IMR-90 (cell line): ENCODE data around the gene SMARCA2. TPM values are rescaled to one million over a fixed set of nuclear protein-coding genes. Genes with fewer than 3 reads are reported as not detected.

Source experiments
- ATAC-seq: fragments of 200-7000 bp; cut with Tn5 transposase; 2 replicates; pipeline ENCODE4 v1.9.1; 2020; ENCODE audit warnings: low read depth, mild to moderate bottlenecking, moderate library complexity
- BruUV-seq: library from RNA; stranded (reverse); fragments of 400-500 nt; replicated peaks from 2 replicates; lab custom pipeline; 2021; lab: Mats Ljungman, UMichigan
- CTCF ChIA-PET: fragments of 300-600 bp; formaldehyde crosslinking; extraction: SDS; loops from one replicate; lab custom pipeline; 2021; ENCODE audit warnings: antibody characterized with exemption; lab: Yijun Ruan, JAX
- POLR2A ChIA-PET: fragments of 300-600 bp; sonication (Branson Sonifier 250); formaldehyde crosslinking; loops from one replicate; lab custom pipeline; 2022; ENCODE audit warnings: antibody characterized with exemption; ENCODE audit not compliant: unreplicated experiment; lab: Charles Lee
- DNase-seq: peaks from one replicate; pipeline ENCODE4 v3.0.0; 2013
- H2AFZ ChIP-seq: replicated peaks from 2 replicates; pipeline ENCODE3; 2013; ENCODE audit warnings: low read length, mild to moderate bottlenecking; ENCODE audit not compliant: poor library complexity
- H2AK5ac ChIP-seq: 2 replicates; pipeline ENCODE4 v1.6.1; 2013; ENCODE audit warnings: low read depth, low read length, inconsistent platforms
- H2AK9ac ChIP-seq: replicated peaks from 2 replicates; pipeline ENCODE3; 2013; ENCODE audit warnings: mild to moderate bottlenecking, low read depth, low read length, moderate library complexity; ENCODE audit not compliant: poor library complexity
- H2BK120ac ChIP-seq: 2 replicates; pipeline ENCODE4 v1.6.1; 2013; ENCODE audit warnings: low read depth, low read length, inconsistent platforms
- H2BK15ac ChIP-seq: 3 replicates; pipeline ENCODE4 v1.6.1; 2013; ENCODE audit warnings: low read depth, low read length, inconsistent platforms
- H2BK20ac ChIP-seq: 2 replicates; pipeline ENCODE4 v1.6.1; 2013; ENCODE audit warnings: low read depth, mild to moderate bottlenecking, inconsistent platforms, low read length, moderate library complexity
- H2BK5ac ChIP-seq: 2 replicates; pipeline ENCODE4 v1.6.1; 2013; ENCODE audit warnings: mild to moderate bottlenecking, low read depth, low read length, inconsistent platforms; ENCODE audit not compliant: poor library complexity, severe bottlenecking
- H3K14ac ChIP-seq: replicated peaks from 2 replicates; pipeline ENCODE4 v1.6.1; 2013; ENCODE audit warnings: low read depth, low read length, inconsistent platforms
- H3K18ac ChIP-seq: 2 replicates; pipeline ENCODE4 v1.6.1; 2013; ENCODE audit warnings: low read depth, low read length, control low read depth
- H3K23ac ChIP-seq: 2 replicates; pipeline ENCODE4 v1.6.1; 2013; ENCODE audit warnings: low read depth, low read length, inconsistent platforms
- H3K27ac ChIP-seq: 2 replicates; pipeline ENCODE4 v1.5.1; 2013; ENCODE audit warnings: mild to moderate bottlenecking, control low read depth, low read length; ENCODE audit not compliant: insufficient read depth
- H3K27me3 ChIP-seq: 2 replicates; pipeline ENCODE4 v1.6.1; 2013; ENCODE audit warnings: low read length; ENCODE audit not compliant: control insufficient read depth, insufficient read depth
- H3K36me3 ChIP-seq: 2 replicates; pipeline ENCODE4 v1.6.1; 2013; ENCODE audit warnings: low read length, mixed read lengths; ENCODE audit not compliant: control insufficient read depth, insufficient read depth
- H3K4ac ChIP-seq: 2 replicates; pipeline ENCODE4 v1.6.1; 2013; ENCODE audit warnings: low read depth, low read length, inconsistent platforms
- H3K4me1 ChIP-seq: 2 replicates; pipeline ENCODE4 v1.6.1; 2013; ENCODE audit warnings: low read length, mixed read lengths; ENCODE audit not compliant: control insufficient read depth, insufficient read depth
- H3K4me2 ChIP-seq: 2 replicates; pipeline ENCODE4 v1.6.1; 2013; ENCODE audit warnings: low read depth, mild to moderate bottlenecking, control low read depth, low read length, moderate library complexity
- H3K4me3 ChIP-seq: 2 replicates; pipeline ENCODE4 v1.5.1; 2013; ENCODE audit warnings: low read depth, mild to moderate bottlenecking, control low read depth, low read length, moderate library complexity; ENCODE audit not compliant: insufficient read depth
- H3K56ac ChIP-seq: 2 replicates; pipeline ENCODE4 v1.6.1; 2013; ENCODE audit warnings: low read length, inconsistent platforms; ENCODE audit not compliant: insufficient read depth; ENCODE audit errors: extremely low read depth
- H3K79me1 ChIP-seq, 2 experiments: 2 replicates each; pipeline ENCODE4 v1.6.1; 2013; ENCODE audit warnings: low read length in 2 of 2, inconsistent platforms in 1 of 2, low read depth in 1 of 2
- H3K9ac ChIP-seq: 2 replicates; pipeline ENCODE4 v1.6.1; 2013; ENCODE audit warnings: low read depth, low read length, control low read depth
- H3K9me1 ChIP-seq: 2 replicates; pipeline ENCODE4 v1.6.1; 2013; ENCODE audit warnings: low read length, inconsistent platforms; ENCODE audit not compliant: insufficient read depth
- H3K9me3 ChIP-seq: 2 replicates; pipeline ENCODE4 v1.6.1; 2013; ENCODE audit warnings: low read length; ENCODE audit not compliant: control insufficient read depth, insufficient read depth
- H4K20me1 ChIP-seq: 2 replicates; pipeline ENCODE4 v1.6.1; 2013; ENCODE audit warnings: low read length, inconsistent platforms; ENCODE audit not compliant: insufficient read depth
- H4K5ac ChIP-seq: 2 replicates; pipeline ENCODE4 v1.6.1; 2013; ENCODE audit warnings: mild to moderate bottlenecking, low read depth, low read length, control low read depth
- H4K8ac ChIP-seq, 2 experiments: 2 replicates each; pipeline ENCODE4 v1.6.1; 2013; ENCODE audit warnings: low read depth in 2 of 2, low read length in 2 of 2, control low read depth in 1 of 2, inconsistent platforms in 1 of 2
- H4K91ac ChIP-seq: 2 replicates; pipeline ENCODE4 v1.6.1; 2013; ENCODE audit warnings: low read depth, low read length, inconsistent platforms; ENCODE audit not compliant: insufficient read depth
- BHLHE40 ChIP-seq: fragments of 150-350 bp; IDR thresholded peaks from 2 replicates; pipeline ENCODE4 v1.6.1; 2016; ENCODE audit warnings: mild to moderate bottlenecking, low read depth, low read length
- CEBPB ChIP-seq: IDR thresholded peaks from 2 replicates; pipeline ENCODE4 v1.6.1; 2012; ENCODE audit warnings: low read depth, low read length, improper control_type of control experiment
- POLR2A ChIP-seq: IDR thresholded peaks from 2 replicates; pipeline ENCODE4 v1.6.1; 2012; ENCODE audit warnings: mild to moderate bottlenecking, low read depth, low read length
- WGBS, 2 experiments: methylation state at CpG; one replicate each; pipeline versions ENCODE4 v1.1.5 to v1.1.7; 2013; ENCODE audit warnings: missing lambda C conversion rate in 2 of 2; ENCODE audit not compliant: insufficient read length in 1 of 2; ENCODE audit errors: extremely low coverage in 2 of 2; 5-methylcytosine and 5-hydroxymethylcytosine counted together
- dilution Hi-C: fragments of 300-500 bp; cut with HindIII; formaldehyde crosslinking; loops from one replicate; pipeline ENCODE4 v1.14.3; 2018; ENCODE audit warnings: low sequenced_read_pairs; ENCODE audit not compliant: unreplicated experiment
- in situ Hi-C: fragments of 300-500 bp; cut with MboI; formaldehyde crosslinking; loops from 3 replicates; pipeline ENCODE4 v1.14.3; 2019; ENCODE audit warnings: low sequenced_read_pairs, inconsistent platforms, mixed read lengths
- intact Hi-C: fragments of 100-400 bp; cut with micrococcal nuclease; formaldehyde crosslinking; loops from 2 replicates; pipeline ENCODE4 v1.10.0; 2022
- polyA plus RNA-seq, 3 experiments: library from polyadenylated mRNA; depleted of rRNA; stranded (reverse); fragments of >200 nt; gene quantifications; 2 replicates each; pipeline ENCODE4 v1.2.3, GENCODE V29; 2012; ENCODE audit warnings: low replicate concordance in 1 of 3
- total RNA-seq: library from RNA; depleted of rRNA; stranded (reverse); fragments of >200 nt; gene quantifications from 2 replicates; pipeline ENCODE4 v1.2.3, GENCODE V29; 2012

Gene SMARCA2
- total and polyA plus RNA-seq, 2 of the 4 experiments (the other 2 are of a cell fraction) = 25.3 to 26.7 TPM

DNA sequence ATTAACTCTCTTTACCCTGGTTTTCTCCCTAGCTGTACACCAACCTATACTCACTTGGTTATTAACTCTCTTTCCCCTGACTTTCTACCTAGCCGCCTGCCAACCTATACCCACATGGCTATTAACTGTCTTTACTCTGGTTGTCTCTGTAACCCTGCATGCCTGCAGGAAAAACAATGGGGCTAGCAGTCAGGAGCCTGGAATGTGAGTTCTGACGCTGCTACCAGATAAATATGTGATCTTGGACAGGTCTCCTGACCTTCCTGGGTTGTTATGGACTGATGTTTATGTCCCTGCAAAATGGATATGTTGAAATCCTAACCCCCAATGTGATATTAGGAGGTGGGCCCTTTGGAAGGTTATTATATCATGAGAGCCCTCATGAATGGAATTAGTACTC lies 119.2 kb downstream of the SMARCA2 start:
- no peak overlapping the region for H2BK15ac ChIP-seq
- no peak overlapping the region for H3K4me2 ChIP-seq
- no peak overlapping the region for H2BK5ac ChIP-seq
- no peak overlapping the region for H2BK20ac ChIP-seq
- H4K91ac ChIP-seq = no peak overlapping the region
- H3K27ac ChIP-seq = no peak overlapping the region
- H4K5ac ChIP-seq = no peak overlapping the region
- no peak overlapping the region for H2BK120ac ChIP-seq
- H3K27me3 ChIP-seq = no peaks in the 10 kb centered on the region
- peaks cover 3 to 9% of the 10 kb centered on the region in 2 experiments; a peak in 1 of 4 replicates for H3K79me1 ChIP-seq
- no peak overlapping the region for H2AK9ac ChIP-seq
- H2AK5ac ChIP-seq = no peak overlapping the region
- WGBS, 2 experiments = no CpG with 5 or more reads among the region's 2 CpGs
- H3K56ac ChIP-seq = no peak overlapping the region
- H3K4me3 ChIP-seq = no peak overlapping the region
- POLR2A ChIA-PET = no interaction called here
- H3K9ac ChIP-seq = no peak overlapping the region
- peak; percentile 45 for DNase-seq
- H4K8ac ChIP-seq = no peak overlapping the region
- H3K4ac ChIP-seq = no peak overlapping the region
- TF ChIP-seq CEBPB (0 out of 2 replicates have a peak, but pooled peaks have one; percentile 18), POLR2A (no peak), BHLHE40 (peak; percentile 14; the same call in 1 of the 2 replicates)
- in situ Hi-C loops = loop anchor here (10.0 kb wide), 1 partner anchor 590 kb away; no protein-coding TSS in a partner anchor
- no peaks in the 10 kb centered on the region for H3K4me1 ChIP-seq
- no peak overlapping the region for H3K14ac ChIP-seq
- no TSS peak for BruUV-seq
- no peak overlapping the region for H2AFZ ChIP-seq
- H3K36me3 ChIP-seq = peaks cover 2% of the 10 kb centered on the region
- H3K9me1 ChIP-seq = no peaks in the 10 kb centered on the region; the same call in 1 of the 2 replicates
- ATAC-seq = peak; percentile 70
- CTCF ChIA-PET = no interaction called here
- no peaks in the 10 kb centered on the region; the same call in 1 of the 2 replicates for H4K20me1 ChIP-seq
- H3K23ac ChIP-seq = no peak overlapping the region
- no peak overlapping the region for H3K18ac ChIP-seq
- no peaks in the 10 kb centered on the region for H3K9me3 ChIP-seq
- dilution Hi-C loops = no loop called here
- intact Hi-C loops = loop anchor here (2.0 to 5.0 kb wide), 2 partner anchors 486 to 703 kb away; partner anchors contain the start of gene VLDLR
